Aorta (tissue), 5 donors: ENCODE data around the gene TTC27. TPM values are rescaled to one million over a fixed set of nuclear protein-coding genes. Genes with fewer than 3 reads are reported as not detected.

Experiments used
- ATAC-seq: fragments of 200-7000 bp; cut with Tn5 transposase; one replicate; pipeline ENCODE4 v1.9.1; 2022; ENCODE audit warnings: moderate library complexity; ENCODE audit not compliant: low FRiP score
- DNase-seq, 2 donors: peaks; one replicate each; pipeline ENCODE4 v3.0.0-alpha.2; 2020
- H3K27ac ChIP-seq, 2 donors: one replicate each; pipeline ENCODE4 v1.5.1; 2013; ENCODE audit warnings: low read length in 2 of 2, mild to moderate bottlenecking in 2 of 2, moderate library complexity in 2 of 2, control low read depth in 1 of 2, inconsistent platforms in 1 of 2, low read depth in 1 of 2
- H3K27me3 ChIP-seq, 2 donors: one replicate each; pipeline ENCODE4 v1.6.1; 2013; ENCODE audit warnings: control low read depth in 1 of 2, low read length in 1 of 2, mild to moderate bottlenecking in 1 of 2, moderate library complexity in 1 of 2; ENCODE audit not compliant: insufficient read depth in 2 of 2, control insufficient read depth in 1 of 2
- H3K36me3 ChIP-seq, 2 donors: one replicate each; pipeline ENCODE4 v1.6.1; 2013; ENCODE audit warnings: control low read depth in 1 of 2, low read length in 1 of 2, mild to moderate bottlenecking in 1 of 2; ENCODE audit not compliant: insufficient read depth in 2 of 2, control insufficient read depth in 1 of 2
- H3K4me1 ChIP-seq, 2 donors: one replicate each; pipeline ENCODE4 v1.6.1; 2013; ENCODE audit warnings: low read length in 2 of 2, control low read depth in 1 of 2, mild to moderate bottlenecking in 1 of 2, moderate library complexity in 1 of 2; ENCODE audit not compliant: insufficient read depth in 2 of 2, control insufficient read depth in 1 of 2
- H3K4me3 ChIP-seq, 2 donors: one replicate each; pipeline ENCODE4 v1.5.1; 2013; ENCODE audit warnings: low read length in 2 of 2, control low read depth in 1 of 2, mild to moderate bottlenecking in 1 of 2
- H3K9me3 ChIP-seq: one replicate; pipeline ENCODE4 v1.6.1; 2013; ENCODE audit warnings: mild to moderate bottlenecking, low read length; ENCODE audit not compliant: control insufficient read depth
- WGBS, 2 donors: extraction: QIAGEN DNeasy Blood & Tissue Kit; methylation state at CpG; one replicate each; pipeline ENCODE4 v1.1.7; 2013; 5-methylcytosine and 5-hydroxymethylcytosine counted together
- intact Hi-C, 2 donors: fragments of 100-400 bp; cut with DNase I; formaldehyde crosslinking; loops; one replicate each; pipeline versions ENCODE4 v1.14.2 to v1.15.0; 2022
- polyA plus RNA-seq, 2 donors: library from polyadenylated mRNA; stranded (reverse); fragments of 200-250 nt; gene quantifications; one replicate each; pipeline ENCODE4 v1.2.3, GENCODE V29; 2013
- total RNA-seq, 2 donors: library from RNA; stranded (reverse); fragmentation: NEBNext Ultra II Directional; extraction: Animal tissue kit (Norgen Biotek cat#: 25700); gene quantifications; one replicate each; pipeline ENCODE4 v1.2.1, GENCODE V29; 2021
- donor health status: healthy with polysubstance abuse.
- donor health status: Bipolar disorder and iron deficiency.
- donor health status: DM: no; HTN: no; CAD: no.
- donor health status: DM: no; HTN: no; CAD: no.
- donor health status: DM: yes; HTN: yes; CAD: no.

TTC27 gene
- total and polyA plus RNA-seq, 4 donors: 5.0 to 22.4 (median 13.0) TPM

- H3K4me1 ChIP-seq: no peaks in the 10 kb centered on the region
- H3K4me3 ChIP-seq: no peak overlapping the region
- no peaks in the 10 kb centered on the region for H3K36me3 ChIP-seq
- no peak for ATAC-seq
- H3K27me3 ChIP-seq: no peaks in the 10 kb centered on the region
- intact Hi-C loops: no loop called here
- DNase-seq: no peak
- 95 to 96% methylated on average over 4 of the region's 4 CpGs for whole genome bisulfite sequencing, 2 donors
- no peaks in the 10 kb centered on the region for H3K9me3 ChIP-seq
- H3K27ac ChIP-seq: no peak overlapping the region
These were observed 175.0 kb downstream of the TTC27 start for GRCh38 chr2:32802877-32803276.

GRCh38 chr2:32804205-32804604 is 176.4 kb downstream of the TTC27 start:
- Histone ChIP-seq H3K27me3 (no peaks in the 10 kb centered on the region), H3K27ac (no peak overlapping the region), H3K4me1 (no peaks in the 10 kb centered on the region), H3K36me3 (peaks cover 0 to 3% of the 10 kb centered on the region in 2 donors), H3K4me3 (no peak overlapping the region), H3K9me3 (no peaks in the 10 kb centered on the region)
- DNase-seq: no peak
- 57 to 62% methylated on average over 2 of the region's 2 CpGs for WGBS, 2 donors
- no peak for ATAC-seq
- intact Hi-C loops: no loop called here

GRCh38 chr2:32805104-32806095 is 177.6 kb downstream of the TTC27 start:
- no peak overlapping the region for H3K4me3 ChIP-seq
- peaks cover 0 to 3% of the 10 kb centered on the region in 2 donors for H3K36me3 ChIP-seq
- H3K4me1 ChIP-seq: no peaks in the 10 kb centered on the region
- intact Hi-C loops: no loop called here
- ATAC-seq (no peak), DNase-seq (no peak)
- no peak overlapping the region for H3K27ac ChIP-seq
- no peaks in the 10 kb centered on the region for H3K9me3 ChIP-seq
- H3K27me3 ChIP-seq: no peaks in the 10 kb centered on the region
- 73 to 78% methylated on average over 4 of the region's 4 CpGs for WGBS, 2 donors

- peaks cover 0 to 3% of the 10 kb centered on the region in 2 donors for H3K36me3 ChIP-seq
- ATAC-seq (no peak), DNase-seq (no peak)
- no peaks in the 10 kb centered on the region for H3K27me3 ChIP-seq
- intact Hi-C loops: no loop called here
- no peak overlapping the region for H3K27ac ChIP-seq
- 81 to 89% methylated on average over 1 of the region's 1 CpG for WGBS, 2 donors
- no peaks in the 10 kb centered on the region for H3K9me3 ChIP-seq
- no peaks in the 10 kb centered on the region for H3K4me1 ChIP-seq
- H3K4me3 ChIP-seq: no peak overlapping the region
These were observed 179.0 kb downstream of the TTC27 start for GRCh38 chr2:32806857-32807256.

- Histone ChIP-seq H3K9me3 (no peaks in the 10 kb centered on the region), H3K27ac (no peak overlapping the region), H3K27me3 (no peaks in the 10 kb centered on the region), H3K4me1 (no peaks in the 10 kb centered on the region), H3K36me3 (peaks cover 3 to 4% of the 10 kb centered on the region in 2 donors), H3K4me3 (no peak overlapping the region)
- ATAC-seq: no peak
- WGBS, 2 donors: 95 to 96% methylated on average over 5 of the region's 5 CpGs
- intact Hi-C loops: no loop called here
- DNase-seq: no peak
These were observed 179.8 kb downstream of the TTC27 start for GRCh38 chr2:32807662-32808061.

- Histone ChIP-seq H3K9me3 (no peaks in the 10 kb centered on the region), H3K27ac (no peak overlapping the region), H3K4me1 (no peaks in the 10 kb centered on the region), H3K36me3 (peaks cover 3 to 4% of the 10 kb centered on the region in 2 donors), H3K27me3 (no peaks in the 10 kb centered on the region), H3K4me3 (no peak overlapping the region)
- ATAC-seq (no peak), DNase-seq (no peak)
- 44 to 59% methylated on average over 4 of the region's 4 CpGs for WGBS, 2 donors
- intact Hi-C loops: no loop called here
These were observed 183.2 kb downstream of the TTC27 start for GRCh38 chr2:32810909-32811495.

GRCh38 chr2:32811696-32812095 is 183.8 kb downstream of the TTC27 start:
- ATAC-seq (no peak), DNase-seq (no peak)
- H3K36me3 ChIP-seq: peaks cover 4 to 6% of the 10 kb centered on the region in 2 donors
- intact Hi-C loops: no loop called here
- no peak overlapping the region for H3K4me3 ChIP-seq
- no peaks in the 10 kb centered on the region for H3K9me3 ChIP-seq
- H3K27me3 ChIP-seq: no peaks in the 10 kb centered on the region
- 33 to 44% methylated on average over 5 of the region's 5 CpGs for WGBS, 2 donors
- H3K27ac ChIP-seq: no peak overlapping the region
- no peaks in the 10 kb centered on the region for H3K4me1 ChIP-seq

GRCh38 chr2:32812316-32812715 is 184.5 kb downstream of the TTC27 start:
- Histone ChIP-seq H3K27ac (no peak overlapping the region), H3K4me3 (no peak overlapping the region), H3K36me3 (peaks cover 5 to 6% of the 10 kb centered on the region in 2 donors), H3K27me3 (no peaks in the 10 kb centered on the region), H3K9me3 (no peaks in the 10 kb centered on the region), H3K4me1 (no peaks in the 10 kb centered on the region)
- ATAC-seq: no peak
- no peak for DNase-seq
- 87 to 95% methylated on average over 3 of the region's 3 CpGs for WGBS, 2 donors
- intact Hi-C loops: no loop called here

- no peak for ATAC-seq
- H3K9me3 ChIP-seq: no peaks in the 10 kb centered on the region
- 87 to 95% methylated on average over 3 of the region's 3 CpGs for WGBS, 2 donors
- no peaks in the 10 kb centered on the region for H3K4me1 ChIP-seq
- no peaks in the 10 kb centered on the region for H3K27me3 ChIP-seq
- H3K4me3 ChIP-seq: no peak overlapping the region
- no peak for DNase-seq
- no peak overlapping the region for H3K27ac ChIP-seq
- H3K36me3 ChIP-seq: peaks cover 3 to 5% of the 10 kb centered on the region in 2 donors
- intact Hi-C loops: no loop called here
These were observed 192.2 kb downstream of the TTC27 start for GRCh38 chr2:32820088-32820487.
